Activated CD4-positive, alpha-beta T cell treated with anti-CD3 and anti-CD28 coated beads for 36 hours (primary cell): ENCODE data around the gene KANK2. TPM values are rescaled to one million over a fixed set of nuclear protein-coding genes. Genes with fewer than 3 reads are reported as not detected.
"Not testable (repeated sequence)": the region's sequence is repeated elsewhere in the genome, so short reads cannot be mapped to it uniquely, and the experiment has no call there.

ENCODE experiments used
- ATAC-seq: fragments of 200-7000 bp; cut with Tn5 transposase; one replicate; pipeline ENCODE4 v1.10.0; 2021; ENCODE audit warnings: mild to moderate bottlenecking, moderate library complexity
- CTCF ChIA-PET: fragments of 350-600 bp; sonication (Branson Sonifier 250); formaldehyde crosslinking; loops from one replicate; lab custom pipeline; 2021; ENCODE audit warnings: antibody characterized with exemption; lab: Charles Lee
- POLR2A ChIA-PET: fragments of 350-600 bp; sonication (Branson Sonifier 250); formaldehyde crosslinking; loops from one replicate; lab custom pipeline; 2021; ENCODE audit warnings: antibody characterized with exemption, inconsistent platforms; lab: Charles Lee
- DNase-seq: peaks from one replicate; pipeline ENCODE4 v3.0.0-alpha.2; 2020
- H3K27ac Mint-ChIP-seq: one replicate; pipeline ENCODE4 v1.8.0; 2021; ENCODE audit warnings: mixed read lengths
- H3K27me3 Mint-ChIP-seq: one replicate; pipeline ENCODE4 v1.8.0; 2021; ENCODE audit warnings: mixed read lengths
- H3K36me3 Mint-ChIP-seq: one replicate; pipeline ENCODE4 v1.8.0; 2021; ENCODE audit warnings: low read depth, mixed read lengths
- H3K4me1 Mint-ChIP-seq: one replicate; pipeline ENCODE4 v1.8.0; 2021; ENCODE audit warnings: mixed read lengths
- H3K4me3 Mint-ChIP-seq: one replicate; pipeline ENCODE4 v1.8.0; 2021; ENCODE audit warnings: mild to moderate bottlenecking, moderate library complexity, mixed read lengths
- H3K9me3 Mint-ChIP-seq: one replicate; pipeline ENCODE4 v1.8.0; 2021; ENCODE audit warnings: low read depth, mixed read lengths
- intact Hi-C, 2 experiments: fragments of 100-400 bp; cut with DNase I in 1 of 2; cut with micrococcal nuclease in 1 of 2; formaldehyde crosslinking; loops; one replicate each; pipeline versions ENCODE4 v1.14.2 to v1.15.1; 2022 to 2024; cut with DNase I, micrococcal nuclease
- total RNA-seq, 2 experiments: library from RNA; stranded (reverse); gene quantifications; one replicate each; pipeline ENCODE4 v1.2.3, GENCODE V29; 2021

The KANK2 gene
- total RNA-seq, 2 experiments from 2014 or later: 0.91 to 1.2 TPM

DNA sequence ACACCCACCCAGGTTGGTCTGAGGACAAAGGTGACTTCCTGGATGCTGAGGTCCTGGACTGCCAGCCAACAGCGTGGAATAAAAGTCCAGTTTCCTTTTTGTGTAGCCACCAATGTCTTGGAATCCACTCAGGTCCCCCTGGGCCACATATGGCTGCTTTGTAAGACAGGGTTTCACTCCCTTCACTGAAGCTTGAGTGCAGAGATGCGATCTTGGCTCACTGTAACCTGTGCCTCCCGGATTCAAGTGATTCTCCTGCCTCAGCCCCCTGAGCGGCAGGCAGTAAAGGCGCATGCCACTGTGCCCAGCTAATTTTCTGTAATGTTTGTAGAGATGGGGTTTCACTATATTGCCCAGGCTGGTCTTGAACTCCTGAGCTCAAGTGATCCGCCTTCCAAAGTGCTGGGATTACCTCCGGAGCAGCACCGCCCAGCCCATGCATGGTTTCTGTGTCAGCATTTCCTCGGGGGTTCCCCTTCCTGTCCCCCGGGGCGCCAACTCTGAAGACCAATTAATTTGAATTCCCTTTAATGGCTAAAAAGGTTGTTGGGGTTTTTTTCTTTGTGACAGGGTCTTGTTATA, 17.5 kb downstream of the KANK2 start:
- peak; percentile 66 for ATAC-seq
- no peak overlapping the region for H3K27ac Mint-ChIP-seq
- peak; percentile 37 for DNase-seq
- POLR2A ChIA-PET: no interaction called here
- H3K27me3 Mint-ChIP-seq: peaks cover 2% of the 10 kb centered on the region
- no peaks in the 10 kb centered on the region for H3K36me3 Mint-ChIP-seq
- no peaks in the 10 kb centered on the region for H3K9me3 Mint-ChIP-seq
- intact Hi-C loops: no loop called here
- H3K4me3 Mint-ChIP-seq: no peak overlapping the region
- CTCF ChIA-PET: interaction anchor here (0.6 kb wide), 1 partner anchor 32 kb away, joined by 3 read pairs; no protein-coding TSS in a partner anchor
- H3K4me1 Mint-ChIP-seq: peaks cover 4% of the 10 kb centered on the region

DNA sequence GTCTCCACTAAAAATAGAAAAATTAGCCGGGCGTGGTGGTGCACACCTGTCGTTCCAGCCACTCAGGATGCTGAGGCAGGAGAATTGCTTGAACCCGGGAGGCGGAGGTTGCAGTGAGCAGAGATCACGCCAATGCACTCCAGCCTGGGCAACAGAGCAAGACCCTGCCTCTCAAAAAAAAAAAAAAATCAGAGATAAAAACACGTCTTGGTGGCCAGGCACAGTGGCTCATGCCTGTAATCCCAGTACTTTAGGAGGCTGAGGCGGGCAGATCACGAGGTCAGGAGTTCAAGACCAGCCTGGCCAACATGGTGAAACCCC, 18.2 kb downstream of the KANK2 start:
- H3K4me1 Mint-ChIP-seq, H3K9me3 Mint-ChIP-seq, ATAC-seq, POLR2A ChIA-PET, H3K4me3 Mint-ChIP-seq, H3K36me3 Mint-ChIP-seq, CTCF ChIA-PET, intact Hi-C loops, H3K27me3 Mint-ChIP-seq, H3K27ac Mint-ChIP-seq, DNase-seq: not testable (repeated sequence)

DNA sequence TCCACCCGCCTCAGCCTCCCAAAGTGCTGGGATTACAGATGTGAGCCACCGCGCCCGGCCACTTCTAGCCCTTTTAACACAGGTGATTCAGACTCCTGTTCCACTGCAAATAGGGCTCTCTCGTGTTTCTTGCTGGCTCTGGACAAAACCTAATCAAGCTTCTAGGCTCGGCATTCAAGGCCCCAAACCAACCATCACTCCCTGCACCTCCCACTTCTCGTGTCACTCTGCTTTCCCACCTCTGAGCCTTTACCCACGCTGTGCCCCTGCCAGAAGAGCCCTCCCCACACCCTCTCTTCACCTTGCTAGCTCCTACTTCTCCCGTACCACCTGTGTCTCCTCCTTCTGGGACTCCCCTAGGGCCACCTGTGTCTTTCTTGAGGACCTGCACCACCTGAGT, 19.8 kb downstream of the KANK2 start:
- DNase-seq (no peak), ATAC-seq (no peak)
- Mint-ChIP-seq H3K4me1 (peaks cover 4% of the 10 kb centered on the region), H3K27ac (no peak overlapping the region), H3K36me3 (no peaks in the 10 kb centered on the region), H3K4me3 (no peak overlapping the region), H3K27me3 (peaks cover 2% of the 10 kb centered on the region), H3K9me3 (no peaks in the 10 kb centered on the region)
- POLR2A ChIA-PET: interaction anchor here (0.6 to 0.7 kb wide), 2 partner anchors 257 to 608 kb away, joined by 4 to 7 read pairs; partner anchors contain the start of gene ODAD3
- intact Hi-C loops: no loop called here
- CTCF ChIA-PET: interaction anchor here (0.7 kb wide), 1 partner anchor 12 kb away, joined by 5 read pairs; no protein-coding TSS in a partner anchor

- intact Hi-C loops: no loop called here
- H3K4me1 Mint-ChIP-seq: peaks cover 4% of the 10 kb centered on the region
- ChIA-PET POLR2A (interaction anchor here (0.5 kb wide), 1 partner anchor 314 kb away, joined by 3 read pairs; no protein-coding TSS in a partner anchor), CTCF (no interaction called here)
- H3K4me3 Mint-ChIP-seq: no peak overlapping the region
- DNase-seq (no peak), ATAC-seq (no peak)
- H3K27me3 Mint-ChIP-seq: peaks cover 2% of the 10 kb centered on the region
- H3K27ac Mint-ChIP-seq: no peak overlapping the region
- no peaks in the 10 kb centered on the region for H3K36me3 Mint-ChIP-seq
- H3K9me3 Mint-ChIP-seq: no peaks in the 10 kb centered on the region
These were observed 20.7 kb downstream of the KANK2 start for GRCh38 chr19:11176466-11177193.

GRCh38 chr19:11175920-11176319, 21.4 kb downstream of the KANK2 start:
- Mint-ChIP-seq H3K27me3 (no peaks in the 10 kb centered on the region), H3K36me3 (no peaks in the 10 kb centered on the region), H3K27ac (no peak overlapping the region), H3K9me3 (no peaks in the 10 kb centered on the region), H3K4me3 (no peak overlapping the region), H3K4me1 (peaks cover 4% of the 10 kb centered on the region)
- ATAC-seq (no peak), DNase-seq (no peak)
- POLR2A ChIA-PET: interaction anchor here (0.5 kb wide), 1 partner anchor 314 kb away, joined by 3 read pairs; no protein-coding TSS in a partner anchor
- CTCF ChIA-PET: no interaction called here
- intact Hi-C loops: no loop called here

GRCh38 chr19:11174336-11174735, 23.0 kb downstream of the KANK2 start:
- H3K4me1 Mint-ChIP-seq: no peaks in the 10 kb centered on the region
- ATAC-seq (no peak), DNase-seq (no peak)
- H3K9me3 Mint-ChIP-seq: no peaks in the 10 kb centered on the region
- ChIA-PET POLR2A (no interaction called here), CTCF (interaction anchor here (0.6 to 0.7 kb wide), 2 partner anchors 19 to 48 kb away, joined by 3 read pairs; no protein-coding TSS in a partner anchor)
- intact Hi-C loops: no loop called here
- H3K4me3 Mint-ChIP-seq: no peak overlapping the region
- H3K36me3 Mint-ChIP-seq: no peaks in the 10 kb centered on the region
- H3K27ac Mint-ChIP-seq: no peak overlapping the region
- no peaks in the 10 kb centered on the region for H3K27me3 Mint-ChIP-seq

DNA sequence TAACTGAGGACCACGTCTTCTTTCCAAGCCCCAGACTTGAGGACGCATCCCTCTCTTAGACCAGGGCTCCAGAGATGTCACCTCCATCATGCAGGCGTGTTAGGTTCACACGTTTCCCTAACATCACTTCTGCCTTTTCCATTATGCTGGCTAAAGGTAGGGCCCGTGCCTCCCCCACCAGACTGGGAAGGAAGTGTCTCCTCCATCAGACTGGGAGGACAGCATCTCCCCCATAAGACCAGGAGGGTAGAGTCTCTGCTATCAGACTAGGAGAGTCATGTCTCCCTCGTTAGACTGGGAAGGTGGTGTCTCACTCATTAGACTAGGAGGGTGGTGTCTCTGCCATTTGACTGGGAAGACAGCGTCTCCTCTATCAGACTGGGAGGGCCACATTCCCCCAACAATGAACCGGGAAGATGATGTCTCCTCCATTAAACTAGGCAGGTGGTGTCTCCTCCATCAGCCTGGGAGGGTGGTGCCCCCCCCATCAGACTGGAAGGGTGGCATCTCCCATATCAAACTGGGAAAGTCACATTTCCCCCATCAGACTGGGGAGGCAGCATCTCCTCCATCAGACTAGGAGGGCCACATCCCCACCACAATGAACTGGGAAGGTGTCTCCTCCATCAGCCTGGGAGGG, 23.7 kb downstream of the KANK2 start:
- H3K36me3 Mint-ChIP-seq: no peaks in the 10 kb centered on the region
- no peaks in the 10 kb centered on the region for H3K9me3 Mint-ChIP-seq
- DNase-seq (no peak), ATAC-seq (no peak)
- H3K4me3 Mint-ChIP-seq: no peak overlapping the region
- POLR2A ChIA-PET: no interaction called here
- no peaks in the 10 kb centered on the region for H3K4me1 Mint-ChIP-seq
- H3K27me3 Mint-ChIP-seq: no peaks in the 10 kb centered on the region
- intact Hi-C loops: no loop called here
- CTCF ChIA-PET: no interaction called here
- no peak overlapping the region for H3K27ac Mint-ChIP-seq

DNA sequence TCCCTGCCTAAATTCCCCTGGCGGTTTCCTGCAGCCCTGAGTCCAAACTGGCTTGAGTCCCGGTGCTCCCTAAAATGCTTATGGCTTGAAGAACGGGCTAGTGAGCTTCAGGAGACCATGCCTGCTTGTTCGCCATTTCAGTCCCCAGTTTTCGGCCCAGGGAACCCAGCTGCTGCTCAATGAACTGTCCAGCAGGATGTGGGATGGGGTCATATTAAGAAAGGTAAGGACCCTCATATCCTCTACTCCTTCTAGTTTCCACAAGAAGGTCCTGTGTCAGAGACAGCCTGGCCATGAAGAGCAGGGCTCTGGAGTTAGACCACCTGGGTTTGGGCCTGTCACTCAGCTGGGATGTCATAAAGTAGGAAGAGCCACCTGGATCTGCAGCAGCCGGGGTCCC, 24.8 kb downstream of the KANK2 start:
- no peak overlapping the region for H3K27ac Mint-ChIP-seq
- intact Hi-C loops: no loop called here
- no peaks in the 10 kb centered on the region for H3K36me3 Mint-ChIP-seq
- H3K9me3 Mint-ChIP-seq: no peaks in the 10 kb centered on the region
- no peak overlapping the region for H3K4me3 Mint-ChIP-seq
- no peaks in the 10 kb centered on the region for H3K27me3 Mint-ChIP-seq
- ChIA-PET CTCF (no interaction called here), POLR2A (no interaction called here)
- no peaks in the 10 kb centered on the region for H3K4me1 Mint-ChIP-seq
- DNase-seq (no peak), ATAC-seq (no peak)

- intact Hi-C loops: no loop called here
- Mint-ChIP-seq H3K27ac (no peak overlapping the region), H3K4me1 (no peaks in the 10 kb centered on the region), H3K4me3 (no peak overlapping the region), H3K27me3 (no peaks in the 10 kb centered on the region), H3K36me3 (no peaks in the 10 kb centered on the region), H3K9me3 (no peaks in the 10 kb centered on the region)
- DNase-seq (no peak), ATAC-seq (no peak)
- POLR2A ChIA-PET: no interaction called here
- CTCF ChIA-PET: no interaction called here
These were observed 26.2 kb downstream of the KANK2 start for GRCh38 chr19:11171144-11171543.

- intact Hi-C loops: loop anchor here in 1 of 2 experiments (5.0 kb wide), 1 partner anchor 32 kb away; no protein-coding TSS in a partner anchor
- Mint-ChIP-seq H3K4me3 (no peak overlapping the region), H3K27ac (no peak overlapping the region), H3K9me3 (no peaks in the 10 kb centered on the region), H3K4me1 (no peaks in the 10 kb centered on the region), H3K27me3 (no peaks in the 10 kb centered on the region), H3K36me3 (no peaks in the 10 kb centered on the region)
- DNase-seq (no peak), ATAC-seq (no peak)
- ChIA-PET POLR2A (no interaction called here), CTCF (no interaction called here)
These were observed 27.3 kb downstream of the KANK2 start for GRCh38 chr19:11169896-11170678.

- intact Hi-C loops: loop anchor here in 1 of 2 experiments (5.0 kb wide), 1 partner anchor 34 kb away; no protein-coding TSS in a partner anchor
- CTCF ChIA-PET: no interaction called here
- Mint-ChIP-seq H3K4me3 (no peak overlapping the region), H3K36me3 (no peaks in the 10 kb centered on the region), H3K27me3 (no peaks in the 10 kb centered on the region), H3K27ac (no peak overlapping the region), H3K9me3 (no peaks in the 10 kb centered on the region), H3K4me1 (no peaks in the 10 kb centered on the region)
- POLR2A ChIA-PET: interaction anchor here (0.5 kb wide), 1 partner anchor 510 kb away, joined by 7 read pairs; no protein-coding TSS in a partner anchor
- no peak for DNase-seq
- ATAC-seq: no peak
These were observed 28.8 kb downstream of the KANK2 start for GRCh38 chr19:11168568-11168967.
